ENCODE measurements around the gene CHI3L1.

DNA sequence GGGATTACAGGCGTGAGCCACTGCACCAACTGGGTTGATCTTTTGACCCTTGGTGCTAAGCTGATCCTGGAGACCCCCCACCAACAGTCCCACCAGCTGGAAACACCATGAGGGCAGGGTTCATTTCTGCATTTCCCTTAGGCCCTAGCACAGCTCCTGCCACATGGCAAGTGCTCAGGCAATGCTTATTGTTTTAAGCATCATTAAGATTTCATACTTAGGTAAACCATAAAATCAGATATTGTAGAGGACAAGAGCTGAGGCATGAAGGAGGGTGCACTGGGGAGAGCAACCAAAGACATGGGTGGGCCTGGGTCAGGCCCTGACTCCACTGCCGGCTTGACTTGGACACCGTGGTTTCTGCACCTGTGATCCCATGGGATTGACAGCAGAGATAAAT lies 25.3 kb upstream of the CHI3L1 start:
- TF ChIP-seq, protein P1, sequence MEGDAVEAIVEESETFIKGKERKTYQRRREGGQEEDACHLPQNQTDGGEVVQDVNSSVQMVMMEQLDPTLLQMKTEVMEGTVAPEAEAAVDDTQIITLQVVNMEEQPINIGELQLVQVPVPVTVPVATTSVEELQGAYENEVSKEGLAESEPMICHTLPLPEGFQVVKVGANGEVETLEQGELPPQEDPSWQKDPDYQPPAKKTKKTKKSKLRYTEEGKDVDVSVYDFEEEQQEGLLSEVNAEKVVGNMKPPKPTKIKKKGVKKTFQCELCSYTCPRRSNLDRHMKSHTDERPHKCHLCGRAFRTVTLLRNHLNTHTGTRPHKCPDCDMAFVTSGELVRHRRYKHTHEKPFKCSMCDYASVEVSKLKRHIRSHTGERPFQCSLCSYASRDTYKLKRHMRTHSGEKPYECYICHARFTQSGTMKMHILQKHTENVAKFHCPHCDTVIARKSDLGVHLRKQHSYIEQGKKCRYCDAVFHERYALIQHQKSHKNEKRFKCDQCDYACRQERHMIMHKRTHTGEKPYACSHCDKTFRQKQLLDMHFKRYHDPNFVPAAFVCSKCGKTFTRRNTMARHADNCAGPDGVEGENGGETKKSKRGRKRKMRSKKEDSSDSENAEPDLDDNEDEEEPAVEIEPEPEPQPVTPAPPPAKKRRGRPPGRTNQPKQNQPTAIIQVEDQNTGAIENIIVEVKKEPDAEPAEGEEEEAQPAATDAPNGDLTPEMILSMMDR (IDR thresholded peaks at IDR 0.05), result no peak
- TF ChIP-seq POLR2A (IDR thresholded peaks at IDR 0.05) (no peak), POLR2AphosphoS5 (IDR thresholded peaks at IDR 0.05) (no peak)

Data from transverse colon (tissue), 4 donors.